ENCODE data around the gene FSD1. TPM values are rescaled to one million over a fixed set of nuclear protein-coding genes. Genes with fewer than 3 reads are reported as not detected.

The FSD1 gene
- total RNA-seq, 1 donor from 2014 or later: 25.1 TPM

- Mint-ChIP-seq H3K36me3 (ENCODE audit: insufficient read depth) (no peaks in the 10 kb centered on the region), H3K27me3 (peaks cover 5% of the 10 kb centered on the region), H3K9me3 (ENCODE audit: low read depth) (no peaks in the 10 kb centered on the region), H3K4me1 (ENCODE audit: low read depth) (no peaks in the 10 kb centered on the region), H3K4me3 (ENCODE audit: low read depth) (no peak overlapping the region), H3K27ac (no peak overlapping the region)
- no peak for DNase-seq (ENCODE audit: low spot score, unreplicated experiment)
- no peak for TF ChIP-seq CTCF (IDR thresholded peaks at IDR 0.05; ENCODE audit: unreplicated experiment)
Measured at GRCh38 chr19:4288091-4288777, 16.2 kb upstream of the FSD1 start.

GRCh38 chr19:4291184-4291732, 13.1 kb upstream of the FSD1 start:
- Mint-ChIP-seq H3K27me3 (peaks cover 7% of the 10 kb centered on the region), H3K9me3 (ENCODE audit: low read depth) (no peaks in the 10 kb centered on the region), H3K4me3 (ENCODE audit: low read depth) (no peak overlapping the region), H3K27ac (peak overlapping the region; percentile 43), H3K36me3 (ENCODE audit: insufficient read depth) (no peaks in the 10 kb centered on the region), H3K4me1 (ENCODE audit: low read depth) (no peaks in the 10 kb centered on the region)
- DNase-seq (ENCODE audit: low spot score, unreplicated experiment): no peak
- no peak for TF ChIP-seq CTCF (IDR thresholded peaks at IDR 0.05; ENCODE audit: unreplicated experiment)

- no peak for DNase-seq (ENCODE audit: low spot score, unreplicated experiment)
- peaks cover 6% of the 10 kb centered on the region for H3K27me3 Mint-ChIP-seq
- no peak overlapping the region for H3K4me3 Mint-ChIP-seq (ENCODE audit: low read depth)
- no peak for TF ChIP-seq CTCF (IDR thresholded peaks at IDR 0.05; ENCODE audit: unreplicated experiment)
- no peaks in the 10 kb centered on the region for H3K4me1 Mint-ChIP-seq (ENCODE audit: low read depth)
- H3K36me3 Mint-ChIP-seq (ENCODE audit: insufficient read depth): no peaks in the 10 kb centered on the region
- no peaks in the 10 kb centered on the region for H3K9me3 Mint-ChIP-seq (ENCODE audit: low read depth)
- no peak overlapping the region for H3K27ac Mint-ChIP-seq
Measured at GRCh38 chr19:4292515-4292914, 11.9 kb upstream of the FSD1 start.

GRCh38 chr19:4294389-4294788, 10.0 kb upstream of the FSD1 start:
- TF ChIP-seq CTCF (IDR thresholded peaks at IDR 0.05; ENCODE audit: unreplicated experiment): no peak
- no peaks in the 10 kb centered on the region for H3K4me1 Mint-ChIP-seq (ENCODE audit: low read depth)
- no peak overlapping the region for H3K27ac Mint-ChIP-seq
- DNase-seq (ENCODE audit: low spot score, unreplicated experiment): no peak
- H3K4me3 Mint-ChIP-seq (ENCODE audit: low read depth): no peak overlapping the region
- no peaks in the 10 kb centered on the region for H3K9me3 Mint-ChIP-seq (ENCODE audit: low read depth)
- H3K36me3 Mint-ChIP-seq (ENCODE audit: insufficient read depth): no peaks in the 10 kb centered on the region
- H3K27me3 Mint-ChIP-seq: peaks cover 6% of the 10 kb centered on the region

- Mint-ChIP-seq H3K4me1 (ENCODE audit: low read depth) (no peaks in the 10 kb centered on the region), H3K9me3 (ENCODE audit: low read depth) (no peaks in the 10 kb centered on the region), H3K4me3 (ENCODE audit: low read depth) (no peak overlapping the region), H3K27ac (no peak overlapping the region), H3K27me3 (peaks cover 6% of the 10 kb centered on the region), H3K36me3 (ENCODE audit: insufficient read depth) (no peaks in the 10 kb centered on the region)
- TF ChIP-seq CTCF (IDR thresholded peaks at IDR 0.05; ENCODE audit: unreplicated experiment): no peak
- no peak for DNase-seq (ENCODE audit: low spot score, unreplicated experiment)
Measured at GRCh38 chr19:4295972-4296771, 8.2 kb upstream of the FSD1 start.
